CD4-positive, alpha-beta T cell treated with Interleukin-4 for 4 hours (primary cell): ENCODE results near the gene COL21A1.

Experiments used
- DNase-seq: peaks from one replicate; pipeline ENCODE4 v3.0.0-alpha.2; 2020

COL21A1 gene

GRCh38 chr6:56244528-56245253 lies 2.7 kb downstream of the COL21A1 start:
- no peak for DNase-seq

GRCh38 chr6:56244089-56244488 lies 3.3 kb downstream of the COL21A1 start:
- no peak for DNase-seq

GRCh38 chr6:56243518-56244070 lies 3.8 kb downstream of the COL21A1 start:
- no peak for DNase-seq

GRCh38 chr6:56242346-56242745 lies 5.0 kb downstream of the COL21A1 start:
- DNase-seq = no peak

- no peak for DNase-seq
Observed at GRCh38 chr6:56241124-56241802, 6.1 kb downstream of the COL21A1 start.

GRCh38 chr6:56238352-56238751 lies 9.0 kb downstream of the COL21A1 start:
- DNase-seq = no peak

- no peak for DNase-seq
Observed at GRCh38 chr6:56235245-56235644, 12.1 kb downstream of the COL21A1 start.

GRCh38 chr6:56232436-56232835 lies 14.9 kb downstream of the COL21A1 start:
- no peak for DNase-seq

GRCh38 chr6:56231827-56232226 lies 15.6 kb downstream of the COL21A1 start:
- DNase-seq = no peak

- DNase-seq = no peak
Observed at GRCh38 chr6:56230976-56231566, 16.3 kb downstream of the COL21A1 start.

- DNase-seq = no peak
Observed at GRCh38 chr6:56227071-56227879, 20.1 kb downstream of the COL21A1 start.

GRCh38 chr6:56223995-56224394 lies 23.4 kb downstream of the COL21A1 start:
- no peak for DNase-seq

GRCh38 chr6:56222499-56222898 lies 24.9 kb downstream of the COL21A1 start:
- DNase-seq = no peak

GRCh38 chr6:56220078-56220477 lies 27.3 kb downstream of the COL21A1 start:
- no peak for DNase-seq

- no peak for DNase-seq
Observed at GRCh38 chr6:56214703-56215101, 32.7 kb downstream of the COL21A1 start.

- DNase-seq = no peak
Observed at GRCh38 chr6:56214041-56214702, 33.2 kb downstream of the COL21A1 start.

- DNase-seq = no peak
Observed at GRCh38 chr6:56211724-56212123, 35.7 kb downstream of the COL21A1 start.

GRCh38 chr6:56204134-56204533 lies 43.2 kb downstream of the COL21A1 start:
- no peak for DNase-seq

GRCh38 chr6:56199956-56200355 lies 47.4 kb downstream of the COL21A1 start:
- no peak for DNase-seq

GRCh38 chr6:56193846-56194245 lies 53.5 kb downstream of the COL21A1 start:
- no peak for DNase-seq

- no peak for DNase-seq
Observed at GRCh38 chr6:56188429-56188828, 59.0 kb downstream of the COL21A1 start.

GRCh38 chr6:56187686-56188085 lies 59.7 kb downstream of the COL21A1 start:
- DNase-seq = no peak
